NT2/D1 (cell line): Measurements from ENCODE around the gene HSPA4.

Experiments
- DNase-seq: peaks from one replicate; pipeline ENCODE4 v3.0.0-alpha.2; 2011; ENCODE audit warnings: low read depth, low spot score
- H3K27me3 ChIP-seq: 2 replicates; pipeline ENCODE4 v1.6.0; 2011; ENCODE audit warnings: mild to moderate bottlenecking; ENCODE audit not compliant: insufficient read length, insufficient read depth
- H3K36me3 ChIP-seq: 2 replicates; pipeline ENCODE4 v1.6.1; 2011; ENCODE audit warnings: mild to moderate bottlenecking, low read length, mixed read lengths; ENCODE audit not compliant: insufficient read depth, insufficient read length
- H3K4me1 ChIP-seq: 2 replicates; pipeline ENCODE4 v1.5.1; 2011; ENCODE audit not compliant: insufficient read depth, insufficient read length
- H3K4me3 ChIP-seq: 2 replicates; pipeline ENCODE4 v1.5.1; 2011; ENCODE audit warnings: low read depth; ENCODE audit not compliant: insufficient read length
- H3K9ac ChIP-seq: 2 replicates; pipeline ENCODE4 v1.6.0; 2011; ENCODE audit warnings: low read depth; ENCODE audit not compliant: insufficient read length
- H3K9me3 ChIP-seq: 2 replicates; pipeline ENCODE4 v1.5.1; 2011; ENCODE audit warnings: mild to moderate bottlenecking, low read length; ENCODE audit not compliant: insufficient read depth
- SUZ12 ChIP-seq: IDR thresholded peaks from 2 replicates; pipeline ENCODE4 v1.6.1; 2011; ENCODE audit not compliant: insufficient read length, insufficient read depth; ENCODE audit errors: extremely low read depth
- YY1 ChIP-seq: IDR thresholded peaks from 2 replicates; pipeline ENCODE4 v1.6.1; 2011; ENCODE audit not compliant: insufficient read length, insufficient read depth
- ZNF274 ChIP-seq: IDR thresholded peaks from 2 replicates; pipeline ENCODE4 v1.6.1; 2011; ENCODE audit warnings: mild to moderate bottlenecking, low read depth, low read length

The HSPA4 gene

DNA sequence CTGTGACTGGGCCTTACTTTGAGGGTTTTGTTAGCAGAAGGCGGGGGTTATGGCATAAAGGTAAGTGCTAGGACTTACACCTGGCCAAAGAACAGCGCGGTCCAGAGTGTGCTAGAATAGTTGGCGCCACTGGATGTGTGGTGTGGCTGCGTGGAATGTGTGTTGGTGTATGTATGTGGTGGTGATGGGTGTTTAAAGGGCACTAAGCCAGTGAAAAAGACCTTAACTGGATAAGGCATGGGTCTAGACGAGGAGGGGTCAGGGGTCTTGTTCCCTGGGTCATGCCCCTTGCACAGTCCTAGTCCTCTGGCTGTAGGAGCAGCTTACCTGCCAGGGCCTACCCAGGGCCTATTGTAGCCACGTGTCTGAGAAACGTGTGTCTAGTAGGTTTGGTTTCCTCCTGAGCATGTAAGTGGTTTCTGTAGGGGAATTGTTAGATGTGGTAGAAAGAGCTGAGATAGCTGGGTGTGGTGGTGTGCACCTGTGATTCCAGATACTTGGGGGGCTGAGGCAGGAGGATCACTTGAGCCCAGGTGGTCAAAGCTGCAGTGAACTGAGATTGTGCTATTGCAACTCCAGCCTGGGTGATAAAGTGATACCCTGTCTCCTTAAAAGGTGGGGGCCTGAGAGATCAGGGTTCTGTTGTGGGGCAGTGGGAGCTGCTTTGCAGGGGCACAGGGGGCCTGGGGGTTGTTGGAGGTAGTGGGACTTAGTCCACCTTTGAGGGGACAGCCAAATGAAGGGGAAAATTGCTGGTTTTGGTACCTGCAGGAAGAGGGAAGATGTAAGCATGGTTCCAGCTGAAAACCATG is 55.2 kb downstream of the HSPA4 start:
- Histone ChIP-seq H3K9ac (no peak overlapping the region), H3K4me1 (no peaks in the 10 kb centered on the region), H3K4me3 (no peak overlapping the region), H3K9me3 (0 out of 2 replicates have a peak, but pooled peaks cover 6% of the 10 kb centered on the region), H3K36me3 (peaks cover 43% of the 10 kb centered on the region), H3K27me3 (peaks cover under 1% of the 10 kb centered on the region)
- no peak for DNase-seq
- no peak for TF ChIP-seq ZNF274
- no peak for TF ChIP-seq YY1
- no peak for TF ChIP-seq SUZ12

- H3K4me1 ChIP-seq: peaks cover under 1% of the 10 kb centered on the region
These were observed 56.7 kb downstream of the HSPA4 start for GRCh38 chr5:133108481-133108921.

GRCh38 chr5:133109655-133110483 is 58.1 kb downstream of the HSPA4 start:
- DNase-seq: no peak
- H3K4me1 ChIP-seq: peaks cover 5% of the 10 kb centered on the region
- H3K27me3 ChIP-seq: peaks cover 5% of the 10 kb centered on the region
- no peak overlapping the region for H3K4me3 ChIP-seq
- TF ChIP-seq ZNF274 (no peak), SUZ12 (no peak), YY1 (no peak)
- 0 out of 2 replicates have a peak, but pooled peaks cover 6% of the 10 kb centered on the region for H3K9me3 ChIP-seq
- peaks cover 16% of the 10 kb centered on the region for H3K36me3 ChIP-seq
- H3K9ac ChIP-seq: no peak overlapping the region

More at GRCh38 chr5:133108481-133108921, 56.7 kb downstream of the HSPA4 start:
- no peak for TF ChIP-seq YY1
- TF ChIP-seq SUZ12: no peak
- no peak for TF ChIP-seq ZNF274
- no peak overlapping the region for H3K9ac ChIP-seq
- H3K27me3 ChIP-seq: peaks cover 5% of the 10 kb centered on the region
- 0 out of 2 replicates have a peak, but pooled peaks cover 6% of the 10 kb centered on the region for H3K9me3 ChIP-seq
- no peak for DNase-seq
- peaks cover 30% of the 10 kb centered on the region for H3K36me3 ChIP-seq
- no peak overlapping the region for H3K4me3 ChIP-seq

- Histone ChIP-seq H3K4me3 (no peak overlapping the region), H3K9me3 (0 out of 2 replicates have a peak, but pooled peaks cover 6% of the 10 kb centered on the region), H3K4me1 (peaks cover 5% of the 10 kb centered on the region), H3K27me3 (peaks cover 5% of the 10 kb centered on the region), H3K36me3 (peaks cover 10% of the 10 kb centered on the region), H3K9ac (no peak overlapping the region)
- DNase-seq: no peak
- TF ChIP-seq SUZ12: no peak
- TF ChIP-seq YY1: no peak
- TF ChIP-seq ZNF274: no peak
These were observed 58.9 kb downstream of the HSPA4 start for GRCh38 chr5:133110709-133111108.

DNA sequence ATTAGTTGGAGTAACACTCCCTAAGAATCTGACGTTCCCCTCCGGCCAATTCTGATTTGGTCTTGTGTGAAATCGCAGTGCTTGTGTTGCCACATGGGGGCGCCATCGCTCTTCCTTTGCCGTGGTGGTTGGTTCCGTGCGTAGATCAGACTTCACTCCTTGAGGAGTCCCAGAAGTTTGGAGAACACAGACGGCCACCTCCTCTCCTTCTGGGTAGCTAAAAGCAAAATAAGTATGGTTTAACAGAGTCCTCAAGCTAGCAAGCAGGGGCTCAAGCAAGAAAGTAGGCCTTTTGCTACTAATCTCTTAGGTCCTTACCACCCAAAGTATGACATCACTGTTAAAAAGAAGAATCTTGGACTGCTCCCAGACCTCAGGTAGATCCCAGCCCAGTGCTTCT is 59.5 kb downstream of the HSPA4 start:
- Histone ChIP-seq H3K4me3 (no peak overlapping the region), H3K9me3 (0 out of 2 replicates have a peak, but pooled peaks cover 6% of the 10 kb centered on the region), H3K27me3 (peaks cover 5% of the 10 kb centered on the region), H3K4me1 (peaks cover 5% of the 10 kb centered on the region), H3K9ac (no peak overlapping the region), H3K36me3 (peaks cover 7% of the 10 kb centered on the region)
- DNase-seq: peak; percentile 72
- no peak for TF ChIP-seq YY1
- TF ChIP-seq SUZ12: no peak
- TF ChIP-seq ZNF274: no peak

DNA sequence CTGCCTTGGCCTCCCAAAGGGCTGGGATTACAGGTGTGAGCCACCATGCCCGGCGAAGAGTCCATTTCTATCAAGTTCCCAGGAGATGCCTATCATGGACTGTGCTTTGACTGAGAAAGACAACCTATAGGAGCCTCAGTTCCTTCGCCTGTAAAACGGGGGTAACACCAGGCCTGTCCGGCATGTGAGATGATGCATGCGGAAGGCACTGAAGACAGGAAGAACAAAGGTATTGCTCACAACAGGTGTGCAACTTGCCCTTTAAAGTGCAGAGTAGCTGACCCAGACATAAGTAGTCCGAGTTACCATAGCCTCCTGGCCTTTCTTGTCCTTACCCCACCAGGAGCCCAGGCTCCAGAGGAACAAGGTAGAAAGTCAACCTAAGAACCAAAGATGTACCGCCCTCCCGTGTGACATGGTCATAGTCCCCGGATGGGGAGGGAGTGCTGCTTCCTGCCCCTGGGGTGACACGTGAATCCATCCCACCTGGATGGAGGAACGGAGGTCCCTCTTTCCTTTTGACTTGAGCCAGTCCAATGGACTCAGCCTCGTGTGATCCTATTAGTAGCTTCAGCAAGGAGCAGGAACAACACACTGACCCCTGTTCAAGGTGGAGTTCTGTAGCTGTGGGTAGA is 60.3 kb downstream of the HSPA4 start:
- Histone ChIP-seq H3K27me3 (peaks cover 5% of the 10 kb centered on the region), H3K9ac (no peak overlapping the region), H3K4me3 (no peak overlapping the region), H3K9me3 (0 out of 2 replicates have a peak, but pooled peaks cover 6% of the 10 kb centered on the region), H3K36me3 (no peaks in the 10 kb centered on the region), H3K4me1 (peaks cover 5% of the 10 kb centered on the region)
- TF ChIP-seq ZNF274 (no peak), SUZ12 (no peak), YY1 (no peak)
- DNase-seq: no peak
